HepG2 (cell line): ENCODE results near the gene CCDC57. TPM values are rescaled to one million over a fixed set of nuclear protein-coding genes. Genes with fewer than 3 reads are reported as not detected.

Source experiments
- EED ChIP-seq: sonication (generic); formaldehyde crosslinking; IDR thresholded peaks from 2 replicates; pipeline ENCODE4 v1.5.0; 2020; ENCODE audit warnings: mild to moderate bottlenecking, missing genetic modification reagents
- HNF4G ChIP-seq, 2 experiments: sonication (generic) in 1 of 2; formaldehyde crosslinking in 1 of 2; IDR thresholded peaks; 2 replicates each; pipeline versions ENCODE4 v1.4.0 to v1.6.1; 2011 to 2020; ENCODE audit warnings: borderline replicate concordance in 2 of 2, low read depth in 2 of 2, mild to moderate bottlenecking in 2 of 2, low read length in 1 of 2, missing genetic modification reagents in 1 of 2, moderate library complexity in 1 of 2
- IRF2 ChIP-seq: IDR thresholded peaks from 2 replicates; pipeline ENCODE4 v1.6.1; 2018; ENCODE audit warnings: missing genetic modification reagents, missing compliant biosample characterization
- POLR2AphosphoS5 ChIP-seq: IDR thresholded peaks from 2 replicates; pipeline ENCODE4 v1.6.1; 2012; ENCODE audit warnings: low read depth, low read length
- PRPF4 ChIP-seq: fragments of 200-400 bp; formaldehyde crosslinking; IDR thresholded peaks from 2 replicates; pipeline ENCODE4 v1.6.1; 2016; ENCODE audit warnings: low read length, low read depth; ENCODE audit not compliant: poor library complexity, severe bottlenecking
- RELA ChIP-seq: sonication (generic); formaldehyde crosslinking; IDR thresholded peaks from 2 replicates; pipeline ENCODE4 v1.4.0; 2020; ENCODE audit warnings: missing genetic modification reagents
- ZNF337 ChIP-seq: sonication (generic); formaldehyde crosslinking; IDR thresholded peaks from 2 replicates; pipeline ENCODE4 v1.5.1; 2020; ENCODE audit warnings: missing genetic modification reagents, low read depth, mild to moderate bottlenecking, borderline replicate concordance
- ZNF660 ChIP-seq: sonication (generic); formaldehyde crosslinking; IDR thresholded peaks from 2 replicates; pipeline ENCODE4 v1.5.1; 2020; ENCODE audit warnings: mild to moderate bottlenecking, low read depth, missing genetic modification reagents, borderline replicate concordance
- ZNF766 ChIP-seq: sonication (generic); formaldehyde crosslinking; IDR thresholded peaks from 2 replicates; pipeline ENCODE4 v1.5.0; 2020; ENCODE audit warnings: missing genetic modification reagents, borderline replicate concordance
- polyA plus RNA-seq, 8 experiments: library from polyadenylated mRNA; depleted of rRNA in 3 of 8; stranded (reverse) in 7 of 8; unstranded in 1 of 8; fragments of >200 nt; fragmentation: Illumina TruSeq in 4 of 8; extraction: Trizol in 4 of 8; gene quantifications; 2 replicates each; pipeline versions ENCODE4 v1.2.1 to v1.2.3, GENCODE V29; 2011 to 2016; ENCODE audit warnings: low read depth in 4 of 8, missing spikeins in 1 of 8, mixed read lengths in 1 of 8; ENCODE audit not compliant: insufficient read depth in 1 of 8
- total RNA-seq, 5 experiments: library from RNA; depleted of rRNA; stranded (reverse); fragments of >200 nt; fragmentation: Illumina TruSeq; extraction: Trizol; gene quantifications; 2 replicates each; pipeline ENCODE4 v1.2.3, GENCODE V29; 2016; ENCODE audit warnings: low read depth in 1 of 5
- TF ChIP-seq, protein P1 (sequence below): IDR thresholded peaks from 2 replicates; pipeline ENCODE4 v1.6.1; 2012; ENCODE audit warnings: low read depth, low read length, improper control_type of control experiment
- TF ChIP-seq, protein P2 (sequence below): sonication (generic); formaldehyde crosslinking; IDR thresholded peaks from 2 replicates; pipeline ENCODE4 v1.9.0; 2021; ENCODE audit warnings: missing genetic modification reagents, mild to moderate bottlenecking, borderline replicate concordance
- TF ChIP-seq, protein P3 (sequence below): IDR thresholded peaks from 2 replicates; pipeline ENCODE4 v1.6.1; 2016; ENCODE audit warnings: mild to moderate bottlenecking
- TF ChIP-seq, protein P4 (sequence below): sonication (generic); formaldehyde crosslinking; IDR thresholded peaks from 2 replicates; pipeline ENCODE4 v1.5.0; 2020; ENCODE audit warnings: missing genetic modification reagents, mild to moderate bottlenecking, borderline replicate concordance
- TF ChIP-seq, protein P5 (sequence below): sonication (generic); formaldehyde crosslinking; IDR thresholded peaks from 2 replicates; pipeline ENCODE4 v1.4.0; 2020; ENCODE audit warnings: missing genetic modification reagents
- TF ChIP-seq, protein P6 (sequence below): sonication (generic); formaldehyde crosslinking; IDR thresholded peaks from 2 replicates; pipeline ENCODE4 v1.4.0; 2020; ENCODE audit warnings: missing genetic modification reagents
- TF ChIP-seq, protein P7 (sequence below): sonication (generic); formaldehyde crosslinking; IDR thresholded peaks from 2 replicates; pipeline ENCODE4 v1.5.0; 2020; ENCODE audit warnings: missing genetic modification reagents

Gene CCDC57
- total and polyA plus RNA-seq, 2 of the 13 experiments (the other 11 are each of a cell fraction or from before 2014, with no cell fraction given): 59.3 to 59.9 TPM

DNA sequence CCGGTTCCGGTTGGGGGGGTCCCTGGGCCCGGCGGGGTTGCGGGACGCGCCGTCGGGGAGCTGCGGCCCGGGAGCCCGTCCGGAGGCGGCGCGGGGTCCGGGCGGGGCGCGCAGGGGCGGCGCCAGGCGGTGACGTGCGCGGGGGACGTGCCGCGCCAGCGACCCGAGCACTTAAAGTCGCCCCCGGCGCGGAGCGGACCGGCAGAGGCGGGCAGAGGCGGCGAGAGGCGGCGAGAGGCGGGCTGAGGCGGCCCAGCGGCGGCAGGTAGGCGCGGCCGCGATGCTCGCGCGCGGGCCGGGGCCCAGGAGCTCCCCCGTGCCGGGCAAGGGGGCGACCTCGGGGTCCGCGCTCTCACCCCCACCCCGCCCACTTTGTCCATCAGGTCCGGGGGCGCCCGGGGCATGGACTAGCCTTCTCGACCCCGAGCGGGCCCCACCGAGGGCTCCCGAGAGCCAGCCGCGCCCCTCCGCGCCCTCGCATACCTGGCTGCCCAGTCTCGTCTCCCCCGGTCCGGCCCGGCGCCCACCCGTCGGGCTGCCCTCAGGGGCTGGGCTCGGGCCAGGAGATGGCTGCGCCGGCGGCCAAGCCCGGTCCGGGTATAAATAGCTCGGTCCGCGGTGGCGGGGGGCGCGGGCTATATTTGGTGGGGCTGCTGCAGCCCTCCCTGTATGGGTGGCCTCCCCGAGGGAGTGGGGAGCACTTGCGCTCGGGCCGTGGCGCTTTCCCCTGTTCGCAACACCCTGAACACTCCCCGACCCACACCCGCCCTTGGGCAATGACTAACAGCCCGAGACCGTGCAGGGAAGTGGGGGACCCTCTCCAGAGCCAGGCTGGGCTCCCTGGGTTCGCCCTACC lies 16.4 kb upstream of the CCDC57 start, which contains the start of gene SLC16A3 (continued):
- TF ChIP-seq, protein P1, sequence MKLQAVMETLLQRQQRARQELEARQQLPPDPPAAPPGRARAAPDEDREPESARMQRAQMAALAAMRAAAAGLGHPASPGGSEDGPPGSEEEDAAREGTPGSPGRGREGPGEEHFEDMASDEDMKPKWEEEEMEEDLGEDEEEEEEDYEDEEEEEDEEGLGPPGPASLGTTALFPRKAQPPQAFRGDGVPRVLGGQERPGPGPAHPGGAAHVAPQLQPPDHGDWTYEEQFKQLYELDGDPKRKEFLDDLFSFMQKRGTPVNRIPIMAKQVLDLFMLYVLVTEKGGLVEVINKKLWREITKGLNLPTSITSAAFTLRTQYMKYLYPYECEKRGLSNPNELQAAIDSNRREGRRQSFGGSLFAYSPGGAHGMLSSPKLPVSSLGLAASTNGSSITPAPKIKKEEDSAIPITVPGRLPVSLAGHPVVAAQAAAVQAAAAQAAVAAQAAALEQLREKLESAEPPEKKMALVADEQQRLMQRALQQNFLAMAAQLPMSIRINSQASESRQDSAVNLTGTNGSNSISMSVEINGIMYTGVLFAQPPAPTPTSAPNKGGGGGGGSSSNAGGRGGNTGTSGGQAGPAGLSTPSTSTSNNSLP: no peak
- TF ChIP-seq ZNF766 (CRISPR knock-in tag) (peak; percentile 85; the same call in 1 of the 2 replicates), HNF4G (IDR thresholded peaks at IDR 0.05; ENCODE audit: borderline replicate concordance, low read depth, low read length) (no peak; the same call in 1 of the 2 replicates), HNF4G (CRISPR knock-in tag; IDR thresholded peaks at IDR 0.05; ENCODE audit: borderline replicate concordance, low read depth) (peak; percentile 35; the same call in 1 of the 2 replicates), POLR2AphosphoS5 (peak; percentile 91), IRF2 (CRISPR knock-in tag) (no peak), ZNF660 (CRISPR knock-in tag) (no peak), EED (no peak), ZNF337 (CRISPR knock-in tag) (no peak), RELA (peak; percentile 46; the same call in 1 of the 2 replicates), PRPF4 (no peak)
- TF ChIP-seq, protein P2, sequence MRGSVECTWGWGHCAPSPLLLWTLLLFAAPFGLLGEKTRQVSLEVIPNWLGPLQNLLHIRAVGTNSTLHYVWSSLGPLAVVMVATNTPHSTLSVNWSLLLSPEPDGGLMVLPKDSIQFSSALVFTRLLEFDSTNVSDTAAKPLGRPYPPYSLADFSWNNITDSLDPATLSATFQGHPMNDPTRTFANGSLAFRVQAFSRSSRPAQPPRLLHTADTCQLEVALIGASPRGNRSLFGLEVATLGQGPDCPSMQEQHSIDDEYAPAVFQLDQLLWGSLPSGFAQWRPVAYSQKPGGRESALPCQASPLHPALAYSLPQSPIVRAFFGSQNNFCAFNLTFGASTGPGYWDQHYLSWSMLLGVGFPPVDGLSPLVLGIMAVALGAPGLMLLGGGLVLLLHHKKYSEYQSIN: no peak
- TF ChIP-seq, protein P3, sequence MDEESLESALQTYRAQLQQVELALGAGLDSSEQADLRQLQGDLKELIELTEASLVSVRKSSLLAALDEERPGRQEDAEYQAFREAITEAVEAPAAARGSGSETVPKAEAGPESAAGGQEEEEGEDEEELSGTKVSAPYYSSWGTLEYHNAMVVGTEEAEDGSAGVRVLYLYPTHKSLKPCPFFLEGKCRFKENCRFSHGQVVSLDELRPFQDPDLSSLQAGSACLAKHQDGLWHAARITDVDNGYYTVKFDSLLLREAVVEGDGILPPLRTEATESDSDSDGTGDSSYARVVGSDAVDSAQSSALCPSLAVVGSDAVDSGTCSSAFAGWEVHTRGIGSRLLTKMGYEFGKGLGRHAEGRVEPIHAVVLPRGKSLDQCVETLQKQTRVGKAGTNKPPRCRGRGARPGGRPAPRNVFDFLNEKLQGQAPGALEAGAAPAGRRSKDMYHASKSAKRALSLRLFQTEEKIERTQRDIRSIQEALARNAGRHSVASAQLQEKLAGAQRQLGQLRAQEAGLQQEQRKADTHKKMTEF (CRISPR knock-in tag): no peak
- TF ChIP-seq, protein P4, sequence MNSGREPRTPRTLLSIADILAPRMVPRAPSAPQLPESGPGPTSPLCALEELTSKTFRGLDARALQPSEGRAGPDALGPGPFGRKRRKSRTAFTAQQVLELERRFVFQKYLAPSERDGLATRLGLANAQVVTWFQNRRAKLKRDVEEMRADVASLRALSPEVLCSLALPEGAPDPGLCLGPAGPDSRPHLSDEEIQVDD: no peak
- TF ChIP-seq, protein P5, sequence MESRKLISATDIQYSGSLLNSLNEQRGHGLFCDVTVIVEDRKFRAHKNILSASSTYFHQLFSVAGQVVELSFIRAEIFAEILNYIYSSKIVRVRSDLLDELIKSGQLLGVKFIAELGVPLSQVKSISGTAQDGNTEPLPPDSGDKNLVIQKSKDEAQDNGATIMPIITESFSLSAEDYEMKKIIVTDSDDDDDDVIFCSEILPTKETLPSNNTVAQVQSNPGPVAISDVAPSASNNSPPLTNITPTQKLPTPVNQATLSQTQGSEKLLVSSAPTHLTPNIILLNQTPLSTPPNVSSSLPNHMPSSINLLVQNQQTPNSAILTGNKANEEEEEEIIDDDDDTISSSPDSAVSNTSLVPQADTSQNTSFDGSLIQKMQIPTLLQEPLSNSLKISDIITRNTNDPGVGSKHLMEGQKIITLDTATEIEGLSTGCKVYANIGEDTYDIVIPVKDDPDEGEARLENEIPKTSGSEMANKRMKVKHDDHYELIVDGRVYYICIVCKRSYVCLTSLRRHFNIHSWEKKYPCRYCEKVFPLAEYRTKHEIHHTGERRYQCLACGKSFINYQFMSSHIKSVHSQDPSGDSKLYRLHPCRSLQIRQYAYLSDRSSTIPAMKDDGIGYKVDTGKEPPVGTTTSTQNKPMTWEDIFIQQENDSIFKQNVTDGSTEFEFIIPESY (CRISPR knock-in tag): no peak
- TF ChIP-seq, protein P6, sequence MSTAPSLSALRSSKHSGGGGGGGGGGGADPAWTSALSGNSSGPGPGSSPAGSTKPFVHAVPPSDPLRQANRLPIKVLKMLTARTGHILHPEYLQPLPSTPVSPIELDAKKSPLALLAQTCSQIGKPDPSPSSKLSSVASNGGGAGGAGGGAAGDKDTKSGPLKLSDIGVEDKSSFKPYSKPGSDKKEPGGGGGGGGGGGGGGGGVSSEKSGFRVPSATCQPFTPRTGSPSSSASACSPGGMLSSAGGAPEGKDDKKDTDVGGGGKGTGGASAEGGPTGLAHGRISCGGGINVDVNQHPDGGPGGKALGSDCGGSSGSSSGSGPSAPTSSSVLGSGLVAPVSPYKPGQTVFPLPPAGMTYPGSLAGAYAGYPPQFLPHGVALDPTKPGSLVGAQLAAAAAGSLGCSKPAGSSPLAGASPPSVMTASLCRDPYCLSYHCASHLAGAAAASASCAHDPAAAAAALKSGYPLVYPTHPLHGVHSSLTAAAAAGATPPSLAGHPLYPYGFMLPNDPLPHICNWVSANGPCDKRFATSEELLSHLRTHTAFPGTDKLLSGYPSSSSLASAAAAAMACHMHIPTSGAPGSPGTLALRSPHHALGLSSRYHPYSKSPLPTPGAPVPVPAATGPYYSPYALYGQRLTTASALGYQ: no peak
- TF ChIP-seq, protein P7, sequence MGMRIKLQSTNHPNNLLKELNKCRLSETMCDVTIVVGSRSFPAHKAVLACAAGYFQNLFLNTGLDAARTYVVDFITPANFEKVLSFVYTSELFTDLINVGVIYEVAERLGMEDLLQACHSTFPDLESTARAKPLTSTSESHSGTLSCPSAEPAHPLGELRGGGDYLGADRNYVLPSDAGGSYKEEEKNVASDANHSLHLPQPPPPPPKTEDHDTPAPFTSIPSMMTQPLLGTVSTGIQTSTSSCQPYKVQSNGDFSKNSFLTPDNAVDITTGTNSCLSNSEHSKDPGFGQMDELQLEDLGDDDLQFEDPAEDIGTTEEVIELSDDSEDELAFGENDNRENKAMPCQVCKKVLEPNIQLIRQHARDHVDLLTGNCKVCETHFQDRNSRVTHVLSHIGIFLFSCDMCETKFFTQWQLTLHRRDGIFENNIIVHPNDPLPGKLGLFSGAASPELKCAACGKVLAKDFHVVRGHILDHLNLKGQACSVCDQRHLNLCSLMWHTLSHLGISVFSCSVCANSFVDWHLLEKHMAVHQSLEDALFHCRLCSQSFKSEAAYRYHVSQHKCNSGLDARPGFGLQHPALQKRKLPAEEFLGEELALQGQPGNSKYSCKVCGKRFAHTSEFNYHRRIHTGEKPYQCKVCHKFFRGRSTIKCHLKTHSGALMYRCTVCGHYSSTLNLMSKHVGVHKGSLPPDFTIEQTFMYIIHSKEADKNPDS (CRISPR knock-in tag): no peak
